GM21515 (cell line): ENCODE measurements around the gene TTC9B.

Experiments used
- ATAC-seq: cut with Tn5 transposase; IDR thresholded peaks from one replicate; pipeline ENCODE4 v1.9.1; 2021; ENCODE audit not compliant: unreplicated experiment

Gene TTC9B

DNA sequence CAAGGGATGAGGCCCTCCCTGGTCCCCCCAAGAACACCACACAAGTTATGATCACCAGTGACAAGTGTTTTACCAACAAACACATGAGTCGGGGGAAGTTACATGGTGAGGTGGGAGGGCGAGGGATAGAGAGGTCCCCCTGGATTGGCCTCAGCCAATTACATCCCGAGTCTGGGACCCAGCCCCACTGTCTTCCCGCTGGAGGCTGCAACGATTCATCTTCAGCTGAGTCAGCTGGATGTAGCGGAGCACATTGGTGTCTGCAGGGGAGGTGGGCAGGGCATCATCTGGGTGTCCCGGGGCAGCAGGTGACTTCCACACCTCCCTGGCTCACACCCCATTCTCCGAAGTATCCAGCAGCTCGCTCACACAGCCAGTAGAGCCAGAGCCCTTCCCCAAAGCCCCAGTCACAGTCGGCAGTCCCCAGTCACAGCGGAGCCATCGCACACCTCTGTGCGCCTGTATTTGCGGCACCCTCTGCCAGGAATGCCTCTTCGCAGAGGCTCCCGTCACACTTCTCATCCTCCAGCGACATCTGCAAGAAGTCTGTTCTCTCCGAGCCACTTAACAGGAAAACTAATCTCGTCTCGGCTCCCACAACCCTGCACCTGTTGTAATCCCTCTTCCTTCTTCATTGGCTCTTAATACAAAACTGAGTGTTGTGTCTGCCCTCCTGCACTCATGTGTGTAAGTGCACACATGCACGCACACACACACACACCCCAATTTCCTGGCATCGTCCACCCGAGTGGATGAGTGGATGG is 2.0 kb downstream of the TTC9B start:
- ATAC-seq = no peak

DNA sequence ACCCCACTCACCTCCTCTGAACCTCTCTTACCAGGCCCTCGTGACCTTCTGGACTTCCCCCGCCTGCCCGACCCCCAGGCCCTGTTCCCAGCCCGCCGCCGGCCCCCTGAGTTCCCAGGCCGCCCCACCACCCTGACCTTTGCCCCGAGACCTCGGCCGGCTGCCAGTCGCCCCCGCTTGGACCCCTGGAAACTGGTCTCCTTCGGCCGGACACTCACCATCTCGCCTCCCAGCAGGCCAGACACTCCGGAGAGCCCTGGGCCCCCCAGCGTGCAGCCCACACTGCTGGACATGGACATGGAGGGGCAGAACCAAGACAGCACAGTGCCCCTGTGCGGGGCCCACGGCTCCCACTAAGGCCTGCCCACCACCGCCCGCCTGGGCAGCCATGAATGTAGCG is 3.2 kb downstream of the TTC9B start:
- ATAC-seq = no peak

DNA sequence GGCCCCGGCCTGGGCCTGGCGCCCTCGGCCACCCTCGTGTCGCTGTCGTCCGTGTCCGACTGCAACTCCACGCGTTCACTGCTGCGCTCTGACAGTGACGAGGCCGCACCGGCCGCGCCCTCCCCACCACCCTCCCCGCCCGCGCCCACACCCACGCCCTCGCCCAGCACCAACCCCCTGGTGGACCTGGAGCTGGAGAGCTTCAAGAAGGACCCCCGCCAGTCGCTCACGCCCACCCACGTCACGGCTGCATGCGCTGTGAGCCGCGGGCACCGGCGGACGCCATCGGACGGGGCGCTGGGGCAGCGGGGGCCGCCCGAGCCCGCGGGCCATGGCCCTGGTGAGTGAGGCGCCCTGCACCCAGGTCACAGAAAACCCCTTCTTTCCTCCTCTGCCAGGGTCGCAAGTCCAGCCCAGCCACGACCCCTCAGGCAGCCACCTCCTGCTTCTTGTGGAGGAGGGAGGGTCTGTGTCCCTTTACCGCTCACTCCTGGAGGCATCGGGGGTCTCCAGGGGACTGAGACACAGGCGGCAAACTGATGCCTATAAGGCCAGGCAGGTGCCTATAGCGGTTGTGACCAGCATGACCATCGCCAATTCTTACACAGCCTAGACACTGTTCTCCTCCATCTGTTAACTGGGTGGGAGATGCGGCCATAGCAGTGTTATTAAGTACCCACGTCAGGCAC is 4.2 kb downstream of the TTC9B start:
- ATAC-seq = no peak

DNA sequence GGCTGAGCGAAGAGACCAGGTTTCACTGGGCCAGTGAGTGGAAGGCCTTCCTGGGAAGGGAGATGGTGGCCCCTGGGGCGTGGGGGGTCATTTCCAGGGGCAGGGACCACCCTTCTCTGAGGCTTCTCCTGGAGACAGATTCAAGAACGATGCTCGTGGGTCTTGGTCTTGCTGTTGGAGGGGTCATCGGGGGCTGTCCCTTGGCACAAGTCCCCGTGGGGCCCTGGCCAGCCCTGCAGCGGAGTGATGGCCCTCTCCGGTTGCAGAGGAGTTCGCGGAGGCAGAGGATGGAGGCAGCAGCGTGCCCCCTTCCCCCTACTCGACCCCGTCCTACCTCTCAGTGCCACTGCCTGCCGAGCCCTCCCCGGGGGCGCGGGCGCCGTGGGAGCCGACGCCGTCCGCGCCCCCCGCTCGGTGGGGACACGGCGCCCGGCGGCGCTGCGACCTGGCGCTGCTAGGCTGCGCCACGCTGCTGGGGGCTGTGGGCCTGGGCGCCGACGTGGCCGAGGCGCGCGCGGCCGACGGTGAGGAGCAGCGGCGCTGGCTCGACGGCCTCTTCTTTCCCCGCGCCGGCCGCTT is 4.8 kb downstream of the TTC9B start:
- ATAC-seq = no peak

DNA sequence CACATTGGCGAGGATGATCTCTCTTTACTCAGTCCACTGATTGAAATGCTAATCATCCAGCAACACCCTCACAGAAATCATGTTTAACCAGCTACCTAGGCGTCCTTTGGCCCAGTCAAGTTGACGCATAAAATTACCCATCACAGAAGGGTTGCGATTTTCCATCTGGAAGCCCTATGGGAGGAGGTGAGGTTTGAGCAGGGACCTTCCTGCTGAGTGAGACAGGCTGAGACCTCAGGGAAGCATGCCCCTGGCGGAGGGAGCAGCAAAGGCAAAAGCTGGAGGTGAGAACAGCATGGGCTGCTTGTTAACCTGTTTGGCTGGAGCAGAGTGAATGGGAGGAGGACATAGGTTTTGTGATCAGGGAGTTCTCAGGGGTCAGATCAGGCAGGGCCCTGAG is 7.3 kb downstream of the TTC9B start:
- no peak for ATAC-seq

DNA sequence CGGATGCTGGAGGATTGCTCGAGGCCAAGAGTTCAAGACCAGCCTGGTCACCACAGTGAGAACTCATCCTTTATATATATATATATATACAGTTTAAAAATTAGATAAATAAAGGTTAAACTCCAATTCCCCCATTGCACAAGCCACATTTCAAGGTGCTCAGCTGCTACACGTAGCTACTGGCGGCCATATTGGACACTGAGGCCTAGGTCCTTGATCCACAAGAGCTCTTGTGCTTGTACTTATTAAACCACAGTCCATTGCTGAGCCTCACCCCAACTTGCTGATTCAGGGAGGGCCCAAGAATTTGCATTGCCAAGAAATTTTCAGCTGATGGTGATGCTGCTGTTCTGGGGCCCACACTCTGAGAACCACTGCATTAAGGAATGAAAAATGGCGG is 9.6 kb downstream of the TTC9B start:
- no peak for ATAC-seq

DNA sequence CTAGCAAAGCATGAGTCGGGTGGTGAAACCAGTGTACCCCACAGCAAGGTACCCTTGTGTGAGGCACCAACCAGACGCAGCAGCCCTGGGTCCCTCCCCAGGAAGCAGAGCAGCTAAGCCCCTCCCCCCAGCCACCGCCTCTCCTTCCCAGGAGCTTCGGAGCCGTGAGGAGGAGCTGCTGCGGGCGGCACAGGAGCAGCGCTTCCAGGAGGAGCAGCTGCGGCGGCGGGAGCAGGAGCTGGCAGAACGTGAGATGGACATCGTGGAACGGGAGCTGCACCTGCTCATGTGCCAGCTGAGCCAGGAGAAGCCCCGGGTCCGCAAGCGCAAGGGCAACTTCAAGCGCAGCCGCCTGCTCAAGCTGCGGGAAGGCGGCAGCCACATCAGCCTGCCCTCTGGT is 12.4 kb downstream of the TTC9B start:
- ATAC-seq = no peak

DNA sequence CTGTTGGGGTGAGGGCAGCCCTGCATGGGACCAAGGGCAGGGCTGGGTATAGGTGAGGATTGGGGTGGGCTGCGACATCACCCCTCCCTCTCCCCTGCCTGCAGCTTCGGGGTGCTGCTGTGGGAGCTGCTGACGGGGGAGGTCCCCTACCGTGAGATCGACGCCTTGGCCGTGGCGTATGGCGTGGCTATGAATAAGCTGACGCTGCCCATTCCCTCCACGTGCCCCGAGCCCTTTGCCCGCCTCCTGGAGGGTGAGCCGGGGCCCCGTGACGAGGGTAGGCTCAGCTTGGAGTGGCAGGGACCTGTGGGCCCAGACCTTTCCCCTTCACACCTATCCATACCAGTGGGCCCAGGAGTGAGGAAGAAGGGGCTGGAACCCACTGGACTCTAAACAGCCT is 13.8 kb downstream of the TTC9B start:
- no peak for ATAC-seq

DNA sequence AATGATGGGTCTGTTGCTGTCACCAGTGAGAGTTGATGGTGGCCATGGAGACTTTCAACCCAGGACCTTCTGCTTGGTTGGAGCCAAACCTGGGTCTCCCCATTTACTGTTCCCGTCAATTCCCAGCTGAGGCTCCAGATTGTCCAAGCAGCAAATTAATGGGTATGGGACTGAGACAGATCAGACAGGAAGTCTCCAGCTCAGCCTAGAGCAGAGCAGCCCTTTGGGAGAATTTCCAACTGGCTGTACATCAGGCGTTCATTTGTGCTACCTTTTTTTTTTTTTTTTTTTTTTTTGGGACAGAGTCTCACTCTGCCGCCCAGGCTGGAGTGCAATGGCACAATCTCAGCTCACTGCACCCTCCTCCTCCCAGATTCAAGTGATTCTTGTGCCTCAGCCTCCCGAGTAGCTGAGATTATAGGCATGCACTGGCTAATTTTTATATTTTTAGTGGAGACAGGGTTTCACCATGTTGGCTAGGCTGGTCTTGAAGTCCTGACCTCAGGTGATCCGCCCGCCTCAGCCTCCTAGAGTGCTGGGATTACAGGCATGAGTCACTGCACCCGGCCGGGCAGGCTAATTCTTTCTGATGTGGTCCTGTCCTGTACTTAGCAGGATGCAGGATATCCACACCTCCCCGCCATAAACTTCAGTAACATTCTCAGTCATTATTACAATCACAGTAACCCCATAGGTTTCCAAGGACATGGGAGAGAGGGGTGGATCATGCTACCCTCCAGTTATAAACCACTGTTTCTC is 17.7 kb downstream of the TTC9B start:
- no peak for ATAC-seq

DNA sequence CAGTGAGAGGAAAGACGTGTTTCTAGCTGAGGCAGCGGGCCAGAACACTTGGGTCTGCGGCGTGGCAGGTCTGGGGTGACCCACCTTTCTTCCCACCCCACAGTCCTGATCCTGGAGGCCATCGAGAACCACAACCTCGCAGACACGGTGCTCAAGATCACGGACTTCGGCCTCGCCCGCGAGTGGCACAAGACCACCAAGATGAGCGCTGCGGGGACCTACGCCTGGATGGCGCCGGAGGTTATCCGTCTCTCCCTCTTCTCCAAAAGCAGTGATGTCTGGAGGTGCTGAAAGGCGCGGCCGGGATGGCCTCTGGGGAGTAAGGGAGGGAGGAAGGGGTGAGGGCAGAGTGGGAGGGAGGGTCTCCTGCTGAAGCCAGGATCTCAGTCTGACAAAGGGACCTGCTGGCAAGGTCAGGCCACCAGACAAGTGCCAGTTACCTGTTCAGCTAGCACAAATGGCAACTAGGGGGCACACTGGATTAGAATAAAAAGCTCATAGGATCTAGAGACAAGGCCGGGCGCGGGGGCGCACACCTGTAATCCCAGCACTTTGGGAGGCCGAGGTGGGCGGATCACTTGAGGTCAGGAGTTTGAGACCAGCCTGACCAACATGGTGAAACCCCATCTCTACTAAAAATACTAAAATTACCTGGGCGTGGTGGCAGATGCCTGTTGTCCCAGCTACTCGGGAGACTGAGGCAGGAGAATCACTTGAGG is 19.8 kb downstream of the TTC9B start:
- ATAC-seq = no peak

DNA sequence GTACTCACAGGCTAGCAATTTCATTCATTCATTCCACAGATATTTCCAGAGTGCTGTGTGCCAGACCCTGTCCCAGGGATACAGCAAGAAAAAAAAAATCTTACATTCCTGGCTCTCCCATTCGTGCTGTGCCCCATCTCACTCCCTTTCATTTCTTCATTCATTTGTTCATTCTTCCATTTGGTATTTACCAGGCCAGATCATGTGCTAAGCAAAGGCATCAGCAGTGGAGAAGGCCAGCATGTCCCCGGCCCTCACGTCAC is 24.7 kb downstream of the TTC9B start:
- ATAC-seq = no peak

DNA sequence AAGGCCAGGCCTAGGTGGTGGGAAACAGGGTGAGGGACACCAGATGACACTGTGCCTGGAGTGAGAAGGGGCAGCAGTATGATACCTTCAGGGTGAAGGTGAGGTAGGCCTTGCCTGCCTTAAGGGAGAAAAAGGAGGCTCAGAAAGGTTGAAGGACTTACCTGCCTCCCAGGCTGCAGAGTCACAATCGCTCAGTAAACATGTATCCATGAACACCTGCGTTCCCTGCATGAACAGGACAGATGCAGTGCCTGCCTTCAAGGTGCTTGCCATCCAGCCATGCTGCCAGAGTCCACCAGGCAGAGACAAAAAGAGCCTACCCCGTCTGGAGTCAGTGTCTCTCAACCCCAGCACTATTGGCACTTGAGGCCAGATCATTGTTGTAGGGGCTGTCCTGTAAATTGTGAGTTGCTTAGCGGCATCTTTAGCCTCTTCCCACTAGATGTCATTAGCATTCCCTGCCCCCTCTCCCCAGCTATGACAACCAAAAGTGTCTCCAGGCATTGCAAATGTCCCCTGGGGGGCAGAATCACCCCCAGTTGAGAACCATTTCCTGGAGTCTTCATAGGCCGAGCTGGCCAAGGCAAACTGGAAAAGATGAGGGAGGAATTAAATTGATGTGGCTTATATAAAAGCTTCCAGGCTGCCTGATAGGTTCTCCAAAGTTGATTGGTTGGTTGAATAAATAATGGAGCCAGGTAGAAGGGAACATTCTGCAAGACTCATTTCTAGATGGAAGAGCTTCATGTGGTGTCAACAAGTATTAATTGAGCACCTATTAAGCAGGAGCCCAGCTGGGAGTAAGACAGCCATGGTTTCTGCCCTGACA is 25.2 kb downstream of the TTC9B start:
- ATAC-seq = no peak

DNA sequence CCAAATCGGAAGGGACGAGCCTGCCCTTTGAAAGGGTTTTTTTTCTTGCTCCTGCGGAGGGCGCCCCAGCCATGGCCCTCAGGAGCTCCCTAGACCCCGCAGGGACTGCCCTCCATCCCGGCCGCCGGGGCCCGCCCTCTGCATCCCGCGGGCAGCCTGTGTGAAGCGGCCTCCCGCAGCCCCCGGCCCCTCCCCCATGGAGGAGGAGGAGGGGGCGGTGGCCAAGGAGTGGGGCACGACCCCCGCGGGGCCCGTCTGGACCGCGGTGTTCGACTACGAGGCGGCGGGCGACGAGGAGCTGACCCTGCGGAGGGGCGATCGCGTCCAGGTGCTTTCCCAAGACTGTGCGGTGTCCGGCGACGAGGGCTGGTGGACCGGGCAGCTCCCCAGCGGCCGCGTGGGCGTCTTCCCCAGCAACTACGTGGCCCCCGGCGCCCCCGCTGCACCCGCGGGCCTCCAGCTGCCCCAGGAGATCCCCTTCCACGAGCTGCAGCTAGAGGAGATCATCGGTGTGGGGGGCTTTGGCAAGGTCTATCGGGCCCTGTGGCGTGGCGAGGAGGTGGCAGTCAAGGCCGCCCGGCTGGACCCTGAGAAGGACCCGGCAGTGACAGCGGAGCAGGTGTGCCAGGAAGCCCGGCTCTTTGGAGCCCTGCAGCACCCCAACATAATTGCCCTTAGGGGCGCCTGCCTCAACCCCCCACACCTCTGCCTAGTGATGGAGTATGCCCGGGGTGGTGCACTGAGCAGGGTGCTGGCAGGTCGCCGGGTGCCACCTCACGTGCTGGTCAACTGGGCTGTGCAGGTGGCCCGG is 26.1 kb downstream of the TTC9B start:
- ATAC-seq = peak; percentile 23

DNA sequence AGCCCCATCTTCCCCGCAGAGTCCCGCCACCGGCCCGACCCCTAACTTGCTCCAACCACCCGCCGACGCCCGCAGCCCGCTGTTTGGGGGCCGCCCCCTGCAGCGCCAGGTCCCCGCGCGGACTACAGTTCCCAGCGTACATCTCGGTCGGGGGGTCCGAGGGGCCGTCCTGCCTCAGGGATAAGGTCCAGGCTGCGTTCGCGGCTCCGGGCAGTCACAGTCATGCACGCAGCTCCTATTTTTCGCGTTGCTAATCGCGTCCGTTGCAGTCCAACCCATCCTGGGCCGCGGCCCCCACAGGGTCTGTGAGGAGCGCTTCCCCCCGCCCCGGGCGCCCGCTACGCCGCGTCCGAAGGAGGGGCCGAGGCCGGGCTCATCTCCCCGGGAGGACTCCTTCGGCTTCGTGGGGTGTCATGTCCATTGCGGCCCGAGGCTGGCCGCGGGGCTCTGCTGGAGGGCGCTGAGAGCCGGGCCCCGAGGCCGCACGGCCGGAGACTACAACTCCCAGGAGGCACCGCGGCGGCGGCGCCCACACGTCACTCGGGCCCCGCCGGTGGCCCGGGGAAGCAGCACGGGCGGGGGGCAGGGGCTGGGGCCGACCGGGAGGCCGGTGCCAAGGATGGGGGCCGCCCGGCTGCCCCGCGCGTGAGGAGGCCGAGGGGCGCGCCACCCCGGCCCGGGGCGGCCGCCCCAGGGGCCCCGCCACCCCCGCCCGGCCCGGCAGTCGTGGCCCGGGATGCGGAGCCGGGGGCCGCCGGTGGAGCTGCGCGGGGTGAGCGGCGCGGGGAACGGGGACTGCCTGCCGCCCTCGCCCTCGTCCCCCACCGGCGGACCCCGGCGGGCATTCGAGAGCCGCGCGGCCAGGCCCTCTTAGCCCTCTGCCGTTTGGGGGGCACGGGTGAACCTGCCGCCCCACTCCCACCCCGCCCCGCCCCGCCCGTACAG is 27.0 kb downstream of the TTC9B start, which contains the start of gene MAP3K10:
TSS of gene MAP3K10 (plus strand) at position 536 of the 945 bp plus-strand sequence. CDS start 606 bp downstream, outside the sequence.
- peak; percentile 68 for ATAC-seq

DNA sequence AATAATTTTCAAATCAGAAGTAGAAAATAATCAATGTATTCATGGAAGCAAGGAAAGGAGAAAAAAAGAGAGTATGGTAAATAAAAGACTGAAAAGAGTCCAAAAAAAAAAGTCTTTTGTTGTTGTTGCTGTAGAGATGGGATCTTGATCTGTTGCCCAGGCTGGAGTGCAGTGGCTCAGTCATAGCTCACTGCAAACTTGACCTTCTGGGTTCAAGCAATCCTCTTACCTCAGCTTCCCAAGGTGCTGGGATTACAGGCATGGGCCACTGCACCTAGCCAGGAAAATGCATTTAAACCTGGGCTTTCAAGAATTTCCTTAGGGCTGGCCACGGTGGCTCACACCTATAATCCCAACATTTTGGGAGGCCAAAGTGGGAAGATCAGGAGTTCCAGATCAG is 33.9 kb downstream of the TTC9B start:
- ATAC-seq = no peak

DNA sequence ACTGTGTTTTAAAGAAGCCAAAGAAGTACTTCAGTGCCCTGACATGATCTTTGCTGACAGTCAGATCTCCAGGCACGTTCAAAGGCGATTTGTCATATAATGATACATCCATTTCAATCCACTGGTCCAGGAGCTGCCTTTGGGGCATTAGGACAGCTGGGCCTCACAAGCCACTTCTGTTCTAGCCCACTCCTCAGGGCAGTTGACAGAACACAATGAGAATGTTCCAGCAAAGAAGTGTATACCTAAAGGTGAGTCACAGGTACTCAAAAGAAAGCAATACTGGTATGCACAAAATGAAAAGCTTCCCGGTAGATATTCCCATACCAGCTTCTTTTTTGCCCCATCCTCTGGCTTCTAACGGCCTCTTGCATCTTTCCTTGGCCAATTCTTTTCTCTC is 39.4 kb downstream of the TTC9B start:
- ATAC-seq = no peak

DNA sequence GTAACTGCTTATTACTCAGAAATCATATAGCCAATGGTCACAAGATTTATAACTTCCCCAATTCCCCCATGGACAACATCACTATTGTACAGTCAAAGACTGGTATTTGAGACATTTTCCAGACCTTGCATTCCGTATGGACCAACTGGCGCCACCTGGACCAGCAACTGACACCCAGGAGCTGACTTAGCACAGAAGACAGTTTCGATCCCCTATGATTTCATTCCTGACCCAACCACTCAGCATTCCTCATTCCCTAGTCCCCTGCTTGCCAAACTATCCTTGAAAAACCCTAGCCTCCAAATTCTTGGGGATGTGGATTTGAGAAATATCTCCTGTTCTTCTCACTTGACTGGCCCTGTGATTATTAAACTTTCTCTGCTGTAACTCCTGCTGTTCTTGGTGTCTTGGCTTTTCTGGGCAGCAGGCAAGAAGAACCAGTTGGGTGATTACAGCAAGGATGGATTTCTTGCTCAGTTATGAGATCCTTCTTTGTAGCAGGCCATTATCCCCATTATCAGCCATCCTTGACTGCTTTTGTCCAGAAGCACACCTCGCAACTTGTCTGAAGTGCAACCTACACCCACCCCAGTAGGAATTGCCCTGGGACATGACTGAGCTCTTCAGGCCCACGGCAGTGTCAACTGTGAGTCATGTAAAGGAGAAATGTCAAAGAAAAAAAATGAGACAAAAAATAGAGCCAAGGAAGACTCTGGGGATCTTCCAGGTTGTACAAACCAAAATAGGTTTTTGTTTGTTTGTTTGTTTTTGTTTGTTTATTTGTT is 40.7 kb downstream of the TTC9B start:
- no peak for ATAC-seq

DNA sequence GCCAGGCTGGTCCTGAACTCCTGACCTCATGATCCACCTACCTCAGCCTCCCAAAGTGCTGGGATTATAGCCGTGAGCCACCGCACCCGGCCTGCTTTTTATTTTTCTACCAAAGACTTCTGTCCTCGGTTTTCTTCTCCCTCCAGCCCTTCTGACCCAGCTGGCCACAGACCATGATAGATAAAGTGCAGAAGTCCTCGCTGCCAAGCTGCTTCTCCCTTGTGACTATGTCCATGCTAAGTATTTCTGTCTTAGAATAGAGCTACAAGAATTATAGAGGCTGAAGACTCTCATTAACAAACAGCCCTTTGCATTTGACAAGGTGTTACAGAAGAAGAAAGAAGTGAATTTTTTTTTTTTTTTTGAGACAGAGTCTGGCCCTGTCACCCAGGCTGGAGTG is 42.4 kb downstream of the TTC9B start:
- no peak for ATAC-seq
